ENCODE measurements around the gene SETD1B.

The SETD1B gene

GRCh38 chr12:121770388-121770787 is 33.4 kb upstream of the SETD1B start:
- peaks cover 2% of the 10 kb centered on the region for H3K36me3 ChIP-seq (ENCODE audit: control insufficient read depth, insufficient read depth, low read length)
- no peak for DNase-seq (ENCODE audit: extremely low read depth, insufficient read length)
- no peaks in the 10 kb centered on the region for H3K27me3 ChIP-seq (replicated peaks; ENCODE audit: control insufficient read depth, insufficient read depth, low read length)
- H3K4me3 ChIP-seq (replicated peaks; ENCODE audit: low read depth, low read length) = no peak overlapping the region
- no peak for TF ChIP-seq CTCF (IDR thresholded peaks at IDR 0.05; ENCODE audit: insufficient read depth, low read length, poor library complexity, severe bottlenecking)

GRCh38 chr12:121770813-121771625 is 32.8 kb upstream of the SETD1B start:
- TF ChIP-seq CTCF (IDR thresholded peaks at IDR 0.05; ENCODE audit: insufficient read depth, low read length, poor library complexity, severe bottlenecking) = no peak
- Histone ChIP-seq H3K36me3 (ENCODE audit: control insufficient read depth, insufficient read depth, low read length) (no peaks in the 10 kb centered on the region; the same call in 1 of the 2 replicates), H3K27me3 (replicated peaks; ENCODE audit: control insufficient read depth, insufficient read depth, low read length) (no peaks in the 10 kb centered on the region), H3K4me3 (replicated peaks; ENCODE audit: low read depth, low read length) (no peak overlapping the region)
- DNase-seq (ENCODE audit: extremely low read depth, insufficient read length) = no peak

- TF ChIP-seq CTCF (IDR thresholded peaks at IDR 0.05; ENCODE audit: insufficient read depth, low read length, poor library complexity, severe bottlenecking) = peak; percentile 94
- peak; percentile 69 for DNase-seq (ENCODE audit: extremely low read depth, insufficient read length)
Observed at GRCh38 chr12:121773011-121773777, 30.6 kb upstream of the SETD1B start.

GRCh38 chr12:121774968-121775474 is 28.8 kb upstream of the SETD1B start:
- DNase-seq (ENCODE audit: extremely low read depth, insufficient read length) = no peak
- Histone ChIP-seq H3K27me3 (replicated peaks; ENCODE audit: control insufficient read depth, insufficient read depth, low read length) (no peaks in the 10 kb centered on the region), H3K36me3 (ENCODE audit: control insufficient read depth, insufficient read depth, low read length) (peaks cover 14% of the 10 kb centered on the region), H3K4me3 (replicated peaks; ENCODE audit: low read depth, low read length) (no peak overlapping the region)
- TF ChIP-seq CTCF (IDR thresholded peaks at IDR 0.05; ENCODE audit: insufficient read depth, low read length, poor library complexity, severe bottlenecking) = no peak

More at GRCh38 chr12:121773011-121773777, 30.6 kb upstream of the SETD1B start:
- Histone ChIP-seq H3K27me3 (replicated peaks; ENCODE audit: control insufficient read depth, insufficient read depth, low read length) (no peaks in the 10 kb centered on the region), H3K4me3 (replicated peaks; ENCODE audit: low read depth, low read length) (no peak overlapping the region), H3K36me3 (ENCODE audit: control insufficient read depth, insufficient read depth, low read length) (no peaks in the 10 kb centered on the region; the same call in 1 of the 2 replicates)

- Histone ChIP-seq H3K27me3 (replicated peaks; ENCODE audit: control insufficient read depth, insufficient read depth, low read length) (no peaks in the 10 kb centered on the region), H3K36me3 (ENCODE audit: control insufficient read depth, insufficient read depth, low read length) (peaks cover 17% of the 10 kb centered on the region), H3K4me3 (replicated peaks; ENCODE audit: low read depth, low read length) (no peak overlapping the region)
- no peak for DNase-seq (ENCODE audit: extremely low read depth, insufficient read length)
- no peak for TF ChIP-seq CTCF (IDR thresholded peaks at IDR 0.05; ENCODE audit: insufficient read depth, low read length, poor library complexity, severe bottlenecking)
Observed at GRCh38 chr12:121775501-121775900, 28.3 kb upstream of the SETD1B start.
